ENCODE results near the gene LMCD1.

DNA sequence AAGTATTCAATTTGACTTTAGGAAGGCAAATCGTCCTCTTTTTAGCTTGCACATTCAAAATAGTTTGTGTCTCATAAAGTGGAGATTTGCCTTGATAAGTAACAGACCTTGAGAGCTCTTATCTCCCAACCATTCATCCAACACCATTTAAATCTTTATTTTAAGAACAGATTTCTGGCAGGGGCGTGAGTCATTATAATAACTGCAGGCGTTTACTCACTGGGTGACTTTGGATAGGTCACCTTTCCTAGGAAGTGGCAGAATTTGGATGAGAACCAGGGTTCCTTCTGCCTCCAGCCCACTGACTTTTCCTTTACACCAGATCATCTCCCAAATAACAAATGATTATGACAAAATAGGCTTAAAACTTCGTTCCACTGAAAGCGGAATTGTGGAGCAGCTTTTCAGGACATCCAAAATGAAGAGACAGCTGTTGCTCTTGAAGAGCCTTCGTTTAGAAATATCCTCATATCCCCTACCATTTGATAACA is 5.0 kb downstream of the LMCD1 start:
- TF ChIP-seq CTCF (IDR thresholded peaks at IDR 0.05) (no peak), EP300 (IDR thresholded peaks at IDR 0.05) (no peak), POLR2A (IDR thresholded peaks at IDR 0.05) (no peak), POLR2AphosphoS5 (IDR thresholded peaks at IDR 0.05) (no peak)

All from sigmoid colon (tissue), 4 donors.